NOMO-1 (cell line): ENCODE data around the gene VEGFD.
A peak's percentile ranks its signal among the peaks of the same experiment; 100 is the strongest.

Experiments
- DNase-seq, 2 experiments: peaks; one replicate each; lab custom pipeline; 2025; ENCODE audit not compliant: unreplicated experiment in 2 of 2; lab: John Stamatoyannopoulos, UW

VEGFD gene

GRCh38 chrX:15384304-15384703, at the start of gene VEGFD:
Gene VEGFD (minus strand): TSS chrX:15384413. CDS start chrX:15383946, 467 bp downstream.
- DNase-seq: no peak

DNA sequence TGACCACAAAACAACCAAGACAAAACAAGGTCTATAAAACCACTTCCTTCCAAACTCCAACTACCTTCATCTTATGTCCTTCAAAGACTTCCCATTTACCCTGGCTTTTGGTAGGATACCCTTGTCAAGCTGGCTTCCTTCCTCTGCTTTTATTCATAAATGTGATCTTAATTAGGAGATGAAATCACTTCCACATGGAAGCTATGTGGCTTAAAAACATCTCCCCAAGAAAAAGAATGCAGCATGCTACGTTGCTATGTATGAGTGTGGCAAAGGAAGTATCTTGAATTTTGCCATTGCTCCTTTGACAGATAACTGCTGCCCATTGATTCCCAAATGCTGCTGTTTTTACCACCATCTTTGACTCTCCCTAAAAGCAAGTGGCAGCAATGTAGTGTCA, 46.4 kb upstream of the VEGFD start:
- DNase-seq: no peak

GRCh38 chrX:15430076-15430475, 45.9 kb upstream of the VEGFD start:
- peak in 1 of 2 experiments; percentile 18 for DNase-seq

DNA sequence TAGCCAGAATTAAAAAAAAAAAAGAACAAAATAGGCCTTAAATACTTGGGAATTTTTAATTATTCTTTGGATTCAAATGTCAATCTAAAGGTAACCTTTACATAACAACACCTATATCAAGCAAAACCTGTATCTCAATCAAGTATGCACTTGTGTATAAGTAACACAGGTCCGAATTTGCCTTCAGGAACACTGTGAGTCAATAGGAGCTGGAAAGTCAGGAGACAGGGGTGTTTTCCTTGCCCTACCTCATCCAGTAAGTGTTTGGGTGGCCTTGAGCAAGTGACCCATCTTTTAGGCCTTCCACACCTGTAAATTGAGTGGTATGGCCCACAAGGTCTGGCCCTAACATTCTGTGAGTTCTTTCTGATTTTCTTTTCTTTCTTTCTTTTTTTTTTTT, 40.8 kb upstream of the VEGFD start:
- no peak for DNase-seq

- DNase-seq: no peak
Observed at GRCh38 chrX:15418707-15419181, 34.5 kb upstream of the VEGFD start.

- DNase-seq: no peak
Observed at GRCh38 chrX:15418041-15418706, 34.0 kb upstream of the VEGFD start.

DNA sequence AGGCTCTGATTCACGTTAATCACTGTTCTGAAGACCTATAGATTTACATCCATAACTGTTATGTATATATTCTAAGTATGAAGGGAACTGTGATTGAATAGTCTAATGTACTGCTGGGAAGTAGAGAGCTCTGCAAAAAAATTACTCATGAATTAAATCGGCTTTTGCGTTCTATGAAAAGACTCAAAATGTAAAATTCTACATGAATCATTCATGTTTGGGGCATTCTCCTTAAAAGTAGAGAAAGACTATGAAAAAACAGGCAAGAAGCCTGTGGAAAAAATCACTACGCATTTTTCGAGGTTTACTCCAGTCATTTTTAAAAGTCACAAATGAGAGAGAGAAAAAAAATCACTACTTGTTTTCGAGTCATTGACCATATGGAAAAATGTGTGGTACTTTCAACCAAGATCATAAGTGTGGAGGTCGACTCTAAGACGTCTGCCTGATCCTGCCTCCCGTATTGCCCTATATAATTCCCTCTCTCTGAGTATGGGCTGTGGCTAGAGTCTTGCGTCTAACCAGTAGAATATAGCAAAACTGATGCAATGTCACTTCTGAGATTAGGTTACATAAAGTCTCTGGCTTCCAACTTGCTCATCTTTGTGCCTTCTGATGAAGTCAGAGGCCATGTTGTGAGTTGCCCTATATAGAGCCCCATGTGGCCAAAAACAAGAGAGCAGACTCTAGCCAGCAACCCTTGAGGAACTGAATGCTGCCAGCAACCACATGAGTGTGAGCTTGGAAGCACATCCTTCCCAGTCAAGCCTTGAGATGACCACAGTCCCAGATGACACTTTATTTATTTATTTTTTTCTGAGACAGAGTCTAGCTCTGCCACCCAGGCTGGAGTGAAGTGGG, 32.1 kb upstream of the VEGFD start:
- DNase-seq: no peak

DNA sequence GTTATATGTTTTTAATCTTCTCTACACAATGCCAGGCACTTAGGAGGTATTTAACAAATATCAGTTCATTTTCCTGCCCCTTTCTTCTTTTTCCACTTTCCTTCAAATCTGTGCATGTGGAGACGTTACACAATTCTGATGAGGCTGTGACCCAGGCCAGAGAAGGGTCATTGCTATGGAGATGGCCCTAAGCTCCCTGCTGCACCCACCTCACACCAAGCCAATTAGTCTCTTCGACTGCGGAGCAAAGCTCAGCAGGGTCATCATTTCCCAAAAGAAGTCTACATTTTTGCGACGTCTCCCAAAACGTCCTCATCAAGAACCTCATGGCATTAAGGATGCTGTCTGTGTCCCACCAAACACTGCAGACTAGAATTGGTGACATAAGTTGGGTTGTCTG, 28.9 kb upstream of the VEGFD start:
- no peak for DNase-seq

GRCh38 chrX:15410947-15411346, 26.7 kb upstream of the VEGFD start:
- no peak for DNase-seq

GRCh38 chrX:15410430-15410829, 26.2 kb upstream of the VEGFD start:
- no peak for DNase-seq

DNA sequence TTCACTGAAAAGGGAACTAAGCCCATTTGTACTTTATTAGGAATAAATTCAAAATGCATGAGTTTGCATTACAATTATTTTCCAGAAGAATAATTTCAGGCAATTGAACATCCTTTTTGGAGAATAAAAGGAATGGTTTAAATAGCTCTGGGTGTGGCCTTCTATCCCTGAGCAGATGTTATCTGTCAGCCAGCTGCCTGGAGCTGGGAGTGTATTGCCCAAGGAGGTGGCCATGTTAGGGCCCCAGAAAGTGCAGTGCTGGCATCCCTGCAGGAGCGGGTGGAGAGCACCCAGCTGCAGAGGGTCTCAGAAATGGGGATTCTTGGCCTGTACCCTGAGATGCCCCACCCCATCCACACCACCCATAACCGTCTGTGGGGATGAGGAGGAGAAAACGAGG, 21.6 kb upstream of the VEGFD start:
- no peak for DNase-seq

DNA sequence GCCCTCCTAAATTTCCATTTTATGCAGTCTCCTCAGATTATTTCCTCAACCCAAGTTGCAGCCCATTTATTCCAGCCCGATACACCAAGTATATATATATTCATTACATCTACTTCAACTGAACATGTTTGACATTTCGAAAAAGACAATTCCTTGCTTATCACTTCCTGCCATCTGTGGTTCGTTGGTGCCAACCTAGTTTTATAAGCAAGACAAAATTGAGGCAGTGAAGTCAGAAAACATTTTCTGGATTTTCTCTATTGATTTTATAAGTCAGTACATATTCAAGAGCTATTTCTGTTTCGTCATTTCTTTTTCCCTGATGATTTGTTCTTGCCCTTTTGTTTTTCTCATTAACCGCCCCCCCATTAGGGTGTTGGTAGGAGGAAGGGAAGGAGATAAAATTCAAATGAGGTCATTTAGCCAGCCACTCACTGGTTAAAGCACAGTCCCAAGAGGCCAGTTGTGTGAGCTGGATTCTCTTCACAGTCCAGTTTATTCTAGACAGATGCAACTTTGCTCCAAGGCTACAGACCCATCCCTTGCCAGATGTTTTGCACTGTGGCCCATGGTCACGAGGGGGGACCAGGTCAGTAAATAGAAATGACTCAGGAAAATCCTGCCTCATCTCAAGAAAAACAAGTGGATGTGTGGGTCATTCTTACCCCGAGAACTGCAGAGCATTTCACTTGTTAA, 20.3 kb upstream of the VEGFD start:
- DNase-seq: no peak

DNA sequence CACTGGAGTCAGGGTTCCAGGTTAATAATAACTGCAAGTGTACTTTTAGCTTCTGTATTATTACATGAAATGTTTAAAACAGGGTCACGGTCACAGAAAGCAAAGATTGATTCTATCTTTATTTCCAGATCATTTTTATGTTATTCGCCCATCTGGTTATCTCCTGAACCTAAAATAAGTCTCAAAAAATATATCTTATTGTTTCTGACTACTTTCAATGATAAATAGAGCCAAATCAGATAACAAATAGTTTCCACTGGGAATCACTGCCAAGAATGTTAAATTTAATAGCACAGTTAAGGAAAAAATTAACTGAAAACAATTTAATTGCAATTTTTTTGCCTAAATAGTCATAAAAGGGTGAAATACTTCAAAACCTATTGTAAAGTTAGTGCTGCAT, 17.2 kb upstream of the VEGFD start:
- DNase-seq: no peak

DNA sequence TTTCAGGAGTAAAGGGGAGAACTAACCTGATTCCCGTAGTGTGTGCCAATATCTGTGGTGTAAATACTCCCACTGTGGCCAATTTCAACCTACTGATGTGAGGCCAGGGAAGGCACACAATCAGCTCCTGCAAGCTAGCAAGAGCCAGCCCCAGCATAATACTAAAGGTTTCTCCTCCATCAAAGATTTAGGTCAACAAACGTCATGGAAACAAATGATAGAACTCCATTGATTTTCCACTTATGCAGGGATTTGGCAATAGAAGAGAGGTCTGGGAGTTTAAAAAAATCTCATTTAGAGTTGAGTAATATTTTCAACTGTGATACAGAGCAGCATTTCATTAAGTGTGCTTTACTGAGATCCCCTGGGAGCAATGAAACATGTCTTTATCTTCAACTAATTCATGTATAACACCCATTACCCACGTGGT, 15.8 kb upstream of the VEGFD start:
- DNase-seq: no peak

- DNase-seq: no peak
Observed at GRCh38 chrX:15398874-15399273, 14.7 kb upstream of the VEGFD start.

GRCh38 chrX:15395789-15396188, 11.6 kb upstream of the VEGFD start:
- DNase-seq: no peak

GRCh38 chrX:15391850-15392249, 7.6 kb upstream of the VEGFD start:
- no peak for DNase-seq

DNA sequence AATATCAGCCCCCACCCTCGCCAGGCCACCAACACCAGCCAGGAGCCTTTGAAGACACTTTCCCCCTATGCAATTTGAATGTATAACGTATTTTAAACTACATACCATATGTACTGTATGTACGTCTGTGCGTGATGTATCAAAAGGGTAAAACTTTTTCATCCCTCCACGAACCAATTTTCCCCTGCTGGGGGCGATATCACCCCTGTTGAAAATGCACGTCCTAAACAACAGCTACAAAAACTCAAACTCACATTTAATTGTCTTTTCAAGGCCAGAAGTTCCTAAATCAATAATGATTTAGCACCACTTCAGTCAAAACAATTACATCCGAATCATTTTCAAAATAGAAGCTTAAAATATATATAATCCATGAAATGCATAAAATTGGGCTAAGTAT, 1.4 kb downstream of the VEGFD start:
- DNase-seq: no peak

GRCh38 chrX:15376956-15377355, 7.3 kb downstream of the VEGFD start:
- no peak for DNase-seq

DNA sequence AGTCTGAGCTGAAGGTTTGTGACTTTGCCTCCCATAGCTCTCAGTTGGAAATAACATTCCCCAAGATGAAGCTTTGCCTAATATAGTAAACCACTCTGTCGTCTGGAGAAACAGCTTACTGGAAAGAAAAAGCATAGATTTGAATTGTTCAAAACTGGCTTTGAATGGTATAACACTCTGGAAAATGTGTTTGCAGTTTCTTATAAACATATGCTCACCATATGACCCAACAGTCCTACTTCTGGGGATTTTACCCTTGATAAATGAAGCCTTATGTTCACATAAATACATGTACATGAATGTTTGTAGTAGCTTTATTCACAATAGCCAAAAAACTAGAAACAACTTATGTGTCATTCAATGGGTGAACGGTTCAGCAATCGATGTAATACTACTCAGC, 10.2 kb downstream of the VEGFD start:
- DNase-seq: no peak
